ENCODE data around the gene DNAJB7.
"Not testable (repeated sequence)": the region's sequence is repeated elsewhere in the genome, so short reads cannot be mapped to it uniquely, and the experiment has no call there.

DNAJB7 gene

GRCh38 chr22:40845816-40846215 lies 16.1 kb downstream of the DNAJB7 start:
- not testable (repeated sequence) for DNase-seq (ENCODE audit: low read depth in 2 of 3, low spot score in 1 of 3)

- no peak for DNase-seq (ENCODE audit: low read depth in 2 of 3, low spot score in 1 of 3)
Observed at GRCh38 chr22:40844951-40845350, 17.0 kb downstream of the DNAJB7 start.

GRCh38 chr22:40838486-40838885 lies 23.4 kb downstream of the DNAJB7 start:
- no peak for DNase-seq (ENCODE audit: low read depth in 2 of 3, low spot score in 1 of 3)

- DNase-seq (ENCODE audit: low read depth in 2 of 3, low spot score in 1 of 3): no peak
Observed at GRCh38 chr22:40834619-40835018, 27.3 kb downstream of the DNAJB7 start.

GRCh38 chr22:40829131-40829530 lies 32.8 kb downstream of the DNAJB7 start:
- DNase-seq (ENCODE audit: low read depth in 2 of 3, low spot score in 1 of 3): no peak

- no peak for DNase-seq (ENCODE audit: low read depth in 2 of 3, low spot score in 1 of 3)
Observed at GRCh38 chr22:40826984-40827741, 34.8 kb downstream of the DNAJB7 start.

- DNase-seq (ENCODE audit: low read depth in 2 of 3, low spot score in 1 of 3): not testable (repeated sequence)
Observed at GRCh38 chr22:40826292-40826691, 35.6 kb downstream of the DNAJB7 start.

- DNase-seq (ENCODE audit: low read depth in 2 of 3, low spot score in 1 of 3): no peak
Observed at GRCh38 chr22:40823426-40823825, 38.5 kb downstream of the DNAJB7 start.

GRCh38 chr22:40819599-40820140 lies 42.2 kb downstream of the DNAJB7 start:
- DNase-seq (ENCODE audit: low read depth in 2 of 3, low spot score in 1 of 3): peak in 1 of 3 donors; percentile 5

- peak; percentile 74 to 84 (median 80) for DNase-seq (ENCODE audit: low read depth in 2 of 3, low spot score in 1 of 3)
Observed at GRCh38 chr22:40818747-40819598, 42.9 kb downstream of the DNAJB7 start, which contains the start of gene SLC25A17. TSS of gene SLC25A17 (minus strand) at chr22:40819346. CDS start at chr22:40819248, 98 bp downstream.

- DNase-seq (ENCODE audit: low read depth in 2 of 3, low spot score in 1 of 3): peak in 2 of 3 donors; percentile 5 to 9
Observed at GRCh38 chr22:40818192-40818746, 43.6 kb downstream of the DNAJB7 start.

- DNase-seq (ENCODE audit: low read depth in 2 of 3, low spot score in 1 of 3): no peak
Observed at GRCh38 chr22:40817737-40818136, 44.2 kb downstream of the DNAJB7 start.

GRCh38 chr22:40813912-40814315 lies 48.0 kb downstream of the DNAJB7 start:
- no peak for DNase-seq (ENCODE audit: low read depth in 2 of 3, low spot score in 1 of 3)
